RWPE2 (cell line): Measurements from ENCODE around the gene SLCO1A2.

Experiments used
- ATAC-seq: fragments of 200-7000 bp; cut with Tn5 transposase; 3 replicates; pipeline ENCODE4 v1.9.1; 2021; ENCODE audit warnings: low read depth
- DNase-seq: peaks from one replicate; pipeline ENCODE4 v3.0.0-alpha.2; 2020; ENCODE audit warnings: low spot score
- H3K27ac ChIP-seq: fragments of 450-650 bp; 2 replicates; pipeline ENCODE4 v1.5.1; 2017; ENCODE audit warnings: mild to moderate bottlenecking; ENCODE audit not compliant: poor library complexity, severe bottlenecking
- H3K27me3 ChIP-seq: fragments of 250-450 bp; sonication (Bioruptor Pico); 2 replicates; pipeline ENCODE4 v1.5.1; 2021; ENCODE audit warnings: mild to moderate bottlenecking, moderate library complexity; ENCODE audit not compliant: insufficient read depth, poor library complexity, severe bottlenecking
- H3K36me3 ChIP-seq: fragments of 250-450 bp; sonication (Bioruptor Pico); 2 replicates; pipeline ENCODE4 v1.5.1; 2020; ENCODE audit warnings: low read depth, mild to moderate bottlenecking, moderate library complexity
- H3K4me1 ChIP-seq: fragments of 250-450 bp; sonication (Bioruptor Pico); 2 replicates; pipeline ENCODE4 v1.5.1; 2021; ENCODE audit warnings: mild to moderate bottlenecking, moderate library complexity; ENCODE audit not compliant: insufficient read depth, poor library complexity, severe bottlenecking
- H3K4me3 ChIP-seq: fragments of 250-450 bp; sonication (Bioruptor Pico); 2 replicates; pipeline ENCODE4 v1.5.1; 2021; ENCODE audit warnings: mild to moderate bottlenecking, moderate library complexity; ENCODE audit not compliant: severe bottlenecking
- H3K9me3 ChIP-seq: fragments of 250-450 bp; sonication (Bioruptor Pico); 2 replicates; pipeline ENCODE4 v1.5.1; 2021; ENCODE audit warnings: mild to moderate bottlenecking, moderate library complexity; ENCODE audit not compliant: severe bottlenecking
- CTCF ChIP-seq: fragments of 450-650 bp; IDR thresholded peaks from one replicate; pipeline ENCODE4 v1.5.1; 2017; ENCODE audit warnings: mild to moderate bottlenecking, moderate library complexity; ENCODE audit not compliant: poor library complexity, severe bottlenecking

SLCO1A2 gene

GRCh38 chr12:21340403-21340802 lies 5.7 kb upstream of the SLCO1A2 start:
- no peak overlapping the region for H3K4me3 ChIP-seq
- no peaks in the 10 kb centered on the region for H3K27me3 ChIP-seq
- no peaks in the 10 kb centered on the region for H3K9me3 ChIP-seq
- no peaks in the 10 kb centered on the region for H3K36me3 ChIP-seq
- no peak for TF ChIP-seq CTCF
- ATAC-seq, result no peak
- H3K27ac ChIP-seq, result no peak overlapping the region
- no peak for DNase-seq
- H3K4me1 ChIP-seq, result no peaks in the 10 kb centered on the region

GRCh38 chr12:21339921-21340320 lies 5.2 kb upstream of the SLCO1A2 start:
- no peak overlapping the region for H3K4me3 ChIP-seq
- ATAC-seq (no peak), DNase-seq (no peak)
- no peak overlapping the region for H3K27ac ChIP-seq
- no peaks in the 10 kb centered on the region for H3K27me3 ChIP-seq
- no peaks in the 10 kb centered on the region for H3K9me3 ChIP-seq
- H3K4me1 ChIP-seq, result no peaks in the 10 kb centered on the region
- no peaks in the 10 kb centered on the region for H3K36me3 ChIP-seq
- TF ChIP-seq CTCF, result no peak

DNA sequence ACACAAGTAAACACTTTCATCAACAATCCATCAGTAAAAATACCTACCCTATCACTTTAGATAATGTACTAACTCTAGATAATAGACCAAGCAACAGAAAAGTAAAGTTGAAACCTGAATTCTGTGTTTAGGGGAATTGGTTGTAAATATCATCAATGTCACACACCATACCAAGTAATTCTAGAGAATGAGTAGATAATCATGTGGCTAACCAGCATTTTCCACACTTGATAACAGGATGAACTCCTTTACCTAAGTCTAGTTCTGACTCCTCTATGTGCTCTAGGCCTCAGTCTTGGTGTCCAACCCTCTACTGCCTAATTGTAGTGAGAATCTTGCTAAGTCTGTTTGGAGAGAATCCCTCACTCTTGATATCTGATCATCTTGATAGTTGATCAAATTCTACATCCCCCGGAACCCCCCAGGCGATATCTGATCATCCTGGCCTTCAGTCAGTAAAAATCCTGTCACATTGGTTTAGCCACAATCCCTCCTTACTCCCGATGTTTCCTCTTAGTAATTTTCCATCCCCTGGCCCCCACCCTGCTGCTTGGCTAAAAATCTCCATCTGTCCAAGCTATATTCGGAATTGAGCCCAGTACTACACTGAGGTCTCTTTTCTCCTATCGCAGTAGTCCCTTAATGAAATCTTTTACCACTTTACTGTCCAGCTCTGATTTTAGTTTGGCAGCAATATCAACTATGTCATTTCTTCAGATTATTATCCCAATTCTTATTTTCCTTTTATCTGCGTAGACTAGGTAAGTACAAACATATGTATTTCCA lies 3.4 kb upstream of the SLCO1A2 start:
- no peaks in the 10 kb centered on the region for H3K4me1 ChIP-seq
- no peaks in the 10 kb centered on the region for H3K36me3 ChIP-seq
- no peak for TF ChIP-seq CTCF
- no peak overlapping the region for H3K4me3 ChIP-seq
- no peaks in the 10 kb centered on the region for H3K27me3 ChIP-seq
- DNase-seq (no peak), ATAC-seq (no peak)
- H3K9me3 ChIP-seq, result no peaks in the 10 kb centered on the region
- no peak overlapping the region for H3K27ac ChIP-seq

- DNase-seq (no peak), ATAC-seq (no peak)
- TF ChIP-seq CTCF, result no peak
- Histone ChIP-seq H3K27ac (no peak overlapping the region), H3K27me3 (no peaks in the 10 kb centered on the region), H3K4me1 (no peaks in the 10 kb centered on the region), H3K4me3 (no peak overlapping the region), H3K36me3 (no peaks in the 10 kb centered on the region), H3K9me3 (no peaks in the 10 kb centered on the region)
Measured at GRCh38 chr12:21337453-21337852, 2.7 kb upstream of the SLCO1A2 start.

DNA sequence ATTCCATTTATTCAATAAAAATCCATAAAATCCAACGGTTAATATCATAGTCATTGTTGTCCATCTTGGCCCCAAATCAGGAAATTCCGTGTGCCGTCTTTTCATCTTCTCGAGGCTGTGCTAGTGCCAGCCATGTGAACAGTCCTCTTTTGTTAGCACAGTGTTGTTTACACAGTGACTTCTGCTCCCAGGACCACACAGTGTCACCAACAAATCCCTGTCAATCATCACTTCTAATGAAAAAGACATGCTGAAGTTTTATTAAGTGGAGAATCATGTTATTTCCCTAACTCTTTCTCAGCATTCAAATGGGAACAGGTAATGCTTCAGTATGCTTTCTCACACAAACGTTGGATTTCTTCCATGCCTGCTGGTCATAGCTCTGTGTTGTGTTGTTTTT lies 1.9 kb upstream of the SLCO1A2 start:
- Histone ChIP-seq H3K4me3 (no peak overlapping the region), H3K27me3 (no peaks in the 10 kb centered on the region), H3K27ac (no peak overlapping the region), H3K9me3 (no peaks in the 10 kb centered on the region), H3K4me1 (no peaks in the 10 kb centered on the region), H3K36me3 (no peaks in the 10 kb centered on the region)
- no peak for ATAC-seq
- DNase-seq, result no peak
- no peak for TF ChIP-seq CTCF
